HepG2 (cell line): ENCODE measurements around the gene JOSD1. TPM values are rescaled to one million over a fixed set of nuclear protein-coding genes. Genes with fewer than 3 reads are reported as not detected.

Experiments used
- AGO2 ChIP-seq: fragments of 200-400 bp; formaldehyde crosslinking; optimal IDR thresholded peaks from 2 replicates; pipeline ENCODE3; 2017; ENCODE audit warnings: mild to moderate bottlenecking, low read depth, low read length, moderate library complexity
- ATF2 ChIP-seq: sonication (generic); formaldehyde crosslinking; IDR thresholded peaks from 2 replicates; pipeline ENCODE4 v1.4.0; 2020; ENCODE audit warnings: missing genetic modification reagents
- CREB1 ChIP-seq, 2 experiments: fragments of 450-650 bp in 1 of 2; IDR thresholded peaks; 2 replicates each; pipeline ENCODE4 v1.6.1; 2016 to 2017; ENCODE audit warnings: control low read depth in 1 of 2, mild to moderate bottlenecking in 1 of 2, missing compliant biosample characterization in 1 of 2, missing genetic modification characterization in 1 of 2
- KDM5B ChIP-seq: sonication (generic); formaldehyde crosslinking; IDR thresholded peaks from 2 replicates; pipeline ENCODE4 v1.4.0; 2020; ENCODE audit warnings: missing genetic modification reagents, mild to moderate bottlenecking, borderline replicate concordance
- MNT ChIP-seq: fragments of 450-650 bp; IDR thresholded peaks from 2 replicates; pipeline ENCODE4 v1.6.1; 2016
- MYNN ChIP-seq: sonication (generic); formaldehyde crosslinking; IDR thresholded peaks from 2 replicates; pipeline ENCODE4 v1.4.0; 2020; ENCODE audit warnings: mild to moderate bottlenecking, low read depth, missing genetic modification reagents
- POLR2A ChIP-seq, 2 experiments: IDR thresholded peaks; 2 replicates each; pipeline ENCODE4 v1.6.1; 2011; ENCODE audit warnings: low read depth in 2 of 2, low read length in 2 of 2, mild to moderate bottlenecking in 1 of 2, moderate library complexity in 1 of 2; ENCODE audit not compliant: insufficient read depth in 1 of 2
- SATB2 ChIP-seq: sonication (generic); formaldehyde crosslinking; IDR thresholded peaks from 2 replicates; pipeline ENCODE4 v1.5.0; 2020; ENCODE audit warnings: missing genetic modification reagents
- SOX6 ChIP-seq, 2 experiments: fragments of 450-650 bp in 1 of 2; sonication (generic) in 1 of 2; formaldehyde crosslinking in 1 of 2; IDR thresholded peaks; 2 replicates each; pipeline versions ENCODE4 v1.4.0 to v1.6.1; 2017 to 2020; ENCODE audit warnings: antibody characterized with exemption in 1 of 2, mild to moderate bottlenecking in 1 of 2, missing genetic modification reagents in 1 of 2
- ZBTB3 ChIP-seq: sonication (generic); formaldehyde crosslinking; IDR thresholded peaks from 2 replicates; pipeline ENCODE4 v1.4.0; 2020; ENCODE audit warnings: low read depth, mild to moderate bottlenecking, moderate library complexity, missing genetic modification reagents, borderline replicate concordance
- ZNF326 ChIP-seq: sonication (generic); formaldehyde crosslinking; IDR thresholded peaks from 2 replicates; pipeline ENCODE4 v1.4.0; 2020; ENCODE audit warnings: missing genetic modification reagents, borderline replicate concordance
- ZNF484 ChIP-seq: sonication (generic); formaldehyde crosslinking; IDR thresholded peaks from 2 replicates; pipeline ENCODE4 v1.5.1; 2020; ENCODE audit warnings: mild to moderate bottlenecking, low read depth, missing genetic modification reagents, borderline replicate concordance
- ZNF614 ChIP-seq: IDR thresholded peaks from 2 replicates; pipeline ENCODE4 v1.6.1; 2018; ENCODE audit warnings: missing biosample characterization, missing genetic modification reagents, inconsistent platforms, borderline replicate concordance
- ZNF691 ChIP-seq: sonication (generic); formaldehyde crosslinking; IDR thresholded peaks from 2 replicates; pipeline ENCODE4 v1.4.0; 2020; ENCODE audit warnings: missing genetic modification reagents, low read depth, mild to moderate bottlenecking, borderline replicate concordance
- ZNF740 ChIP-seq: sonication (generic); formaldehyde crosslinking; IDR thresholded peaks from 2 replicates; pipeline ENCODE4 v1.4.0; 2020; ENCODE audit warnings: missing genetic modification reagents
- polyA plus RNA-seq, 8 experiments: library from polyadenylated mRNA; depleted of rRNA in 3 of 8; stranded (reverse) in 7 of 8; unstranded in 1 of 8; fragments of >200 nt; fragmentation: Illumina TruSeq in 4 of 8; extraction: Trizol in 4 of 8; gene quantifications; 2 replicates each; pipeline versions ENCODE4 v1.2.1 to v1.2.3, GENCODE V29; 2011 to 2016; ENCODE audit warnings: low read depth in 4 of 8, missing spikeins in 1 of 8, mixed read lengths in 1 of 8; ENCODE audit not compliant: insufficient read depth in 1 of 8
- total RNA-seq, 5 experiments: library from RNA; depleted of rRNA; stranded (reverse); fragments of >200 nt; fragmentation: Illumina TruSeq; extraction: Trizol; gene quantifications; 2 replicates each; pipeline ENCODE4 v1.2.3, GENCODE V29; 2016; ENCODE audit warnings: low read depth in 1 of 5

Gene JOSD1
- total and polyA plus RNA-seq, 2 of the 13 experiments (the other 11 are each of a cell fraction or from before 2014, with no cell fraction given): 31.7 to 38.4 TPM

GRCh38 chr22:38733329-38733723 is 32.6 kb upstream of the JOSD1 start (continued):
- no peak for TF ChIP-seq ZNF691 (CRISPR knock-in tag)
- TF ChIP-seq MYNN (CRISPR knock-in tag): no peak
- no peak for TF ChIP-seq KDM5B (CRISPR knock-in tag)
- TF ChIP-seq ZNF484 (CRISPR knock-in tag): no peak
- no peak for TF ChIP-seq MNT
- no peak for TF ChIP-seq SOX6 (IDR thresholded peaks at IDR 0.05)
- TF ChIP-seq SOX6 (CRISPR knock-in tag; IDR thresholded peaks at IDR 0.05): no peak
- TF ChIP-seq ZBTB3: no peak
- TF ChIP-seq CREB1 (IDR thresholded peaks at IDR 0.05): no peak
- no peak for TF ChIP-seq CREB1 (CRISPR knock-in tag; IDR thresholded peaks at IDR 0.05)
- TF ChIP-seq ATF2 (CRISPR knock-in tag): no peak
- no peak for TF ChIP-seq SATB2 (CRISPR knock-in tag)
- TF ChIP-seq ZNF326 (CRISPR knock-in tag): no peak
- TF ChIP-seq AGO2: peak; percentile 37
- peak in 1 of 2 experiments; percentile 24; a peak in 1 of 4 replicates for TF ChIP-seq POLR2A (IDR thresholded peaks at IDR 0.05; ENCODE audit: insufficient read depth in 1 of 2, low read depth in 2 of 2, low read length in 2 of 2)
- TF ChIP-seq ZNF614 (CRISPR knock-in tag): no peak
- no peak for TF ChIP-seq ZNF740
